ENCODE data around the gene AATK.
A peak's percentile ranks its signal among the peaks of the same experiment; 100 is the strongest.

AATK gene

GRCh38 chr17:81143717-81144422, 22.2 kb downstream of the AATK start:
- DNase-seq (ENCODE audit: low read depth): no peak

- no peak for DNase-seq (ENCODE audit: low read depth)
These were observed 22.9 kb downstream of the AATK start for GRCh38 chr17:81143200-81143527.

DNA sequence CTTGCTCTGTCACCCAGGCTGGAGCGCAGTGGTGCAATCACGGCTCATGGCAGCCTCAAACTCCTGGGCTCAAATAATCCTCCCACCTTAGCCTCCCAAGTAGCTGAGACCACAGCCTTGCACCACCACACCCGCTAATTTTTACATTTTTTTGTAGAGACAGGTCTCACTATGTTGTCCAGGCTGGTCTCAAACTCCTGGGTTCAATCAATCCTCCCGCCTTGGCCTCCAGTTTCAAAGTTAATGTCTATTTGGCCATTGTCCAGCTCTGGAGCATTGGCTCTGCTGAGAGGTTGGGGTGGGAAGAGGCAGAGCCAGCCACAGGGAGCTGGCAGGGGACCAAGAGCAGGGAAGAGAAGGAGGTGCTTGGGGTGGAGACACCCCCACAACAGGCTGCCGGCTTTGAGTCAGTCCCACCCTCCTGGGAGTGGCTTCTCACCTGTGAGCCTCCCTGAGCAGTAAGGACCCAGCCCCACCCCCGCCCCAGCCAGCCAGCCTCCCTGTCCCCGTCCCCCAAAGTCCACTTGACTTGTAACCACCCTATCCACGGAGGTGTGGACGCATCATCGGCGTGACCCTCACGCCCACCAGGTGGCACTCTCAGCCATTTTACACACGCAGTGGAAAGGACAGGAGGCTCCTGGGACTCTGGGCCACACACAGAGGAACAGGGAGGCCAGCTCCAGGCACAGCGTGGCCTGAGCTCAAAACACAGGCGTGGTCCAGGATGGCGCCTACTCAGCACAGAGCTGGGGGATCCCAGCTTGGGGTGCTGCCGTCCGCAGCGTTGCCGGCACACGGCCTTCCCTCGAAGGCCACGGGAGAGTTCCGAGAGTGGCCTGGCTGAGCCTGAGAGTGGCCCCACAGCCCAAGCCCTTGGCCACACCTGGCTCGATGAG, 23.5 kb downstream of the AATK start:
- peak; percentile 48 for DNase-seq (ENCODE audit: low read depth)

DNA sequence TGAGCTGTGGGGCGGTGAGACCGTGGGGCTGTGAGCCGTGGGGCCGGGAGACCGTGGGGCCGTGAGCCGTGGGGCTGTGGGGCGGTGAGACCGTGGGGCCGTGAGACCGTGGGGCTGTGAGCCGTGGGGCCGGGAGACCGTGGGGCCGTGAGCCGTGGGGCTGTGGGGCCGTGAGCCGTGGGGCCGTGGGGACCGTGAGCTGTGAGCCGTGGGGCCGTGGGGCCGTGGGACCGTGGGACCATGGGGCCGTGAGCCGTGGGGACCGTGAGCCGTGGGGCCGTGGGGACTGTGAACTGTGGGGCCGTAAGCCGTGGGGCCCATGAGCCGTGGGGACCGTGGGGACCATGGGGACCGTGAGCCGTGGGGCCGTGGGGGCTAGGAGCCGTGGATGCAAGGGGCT, 25.3 kb downstream of the AATK start:
- DNase-seq (ENCODE audit: low read depth): no peak

GRCh38 chr17:81140018-81140417, 26.0 kb downstream of the AATK start:
- DNase-seq (ENCODE audit: low read depth): no peak

DNA sequence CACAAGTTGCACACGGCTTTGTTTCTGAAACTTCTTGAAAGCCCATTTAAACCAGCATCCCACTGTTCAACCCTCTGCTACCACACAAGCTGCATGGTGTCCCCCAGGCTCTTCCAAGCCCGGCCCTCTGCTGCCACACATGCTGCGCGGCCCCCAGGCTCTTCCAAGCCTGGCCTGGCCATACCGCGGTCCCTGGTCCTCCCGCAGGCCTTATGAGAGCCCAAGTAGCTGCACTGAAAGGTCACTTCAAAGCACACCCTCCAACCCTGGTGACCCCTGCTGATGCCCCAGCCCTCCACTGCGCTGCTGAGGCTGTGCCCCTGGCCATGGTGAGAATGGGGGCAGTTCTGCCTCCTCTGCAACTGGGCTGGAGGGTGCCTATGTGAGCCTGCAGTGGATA, 26.6 kb downstream of the AATK start:
- DNase-seq (ENCODE audit: low read depth): no peak

DNA sequence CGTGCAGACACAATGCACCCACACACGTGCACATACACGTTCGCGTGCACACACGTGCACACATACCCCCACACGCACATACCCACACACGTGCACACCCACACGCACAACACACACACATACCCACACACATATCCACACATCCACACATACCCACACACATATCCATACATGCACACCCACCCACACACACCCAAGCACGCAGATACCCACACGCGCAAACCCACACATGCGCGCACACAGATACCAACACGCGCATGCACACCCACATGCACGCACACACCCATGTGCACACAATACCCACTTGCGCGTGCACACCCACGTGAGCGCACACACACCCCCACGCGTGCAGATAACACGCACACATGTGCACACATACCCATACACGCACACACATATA, 27.5 kb downstream of the AATK start:
- no peak for DNase-seq (ENCODE audit: low read depth)

- no peak for DNase-seq (ENCODE audit: low read depth)
These were observed 27.9 kb downstream of the AATK start for GRCh38 chr17:81138083-81138482.

DNA sequence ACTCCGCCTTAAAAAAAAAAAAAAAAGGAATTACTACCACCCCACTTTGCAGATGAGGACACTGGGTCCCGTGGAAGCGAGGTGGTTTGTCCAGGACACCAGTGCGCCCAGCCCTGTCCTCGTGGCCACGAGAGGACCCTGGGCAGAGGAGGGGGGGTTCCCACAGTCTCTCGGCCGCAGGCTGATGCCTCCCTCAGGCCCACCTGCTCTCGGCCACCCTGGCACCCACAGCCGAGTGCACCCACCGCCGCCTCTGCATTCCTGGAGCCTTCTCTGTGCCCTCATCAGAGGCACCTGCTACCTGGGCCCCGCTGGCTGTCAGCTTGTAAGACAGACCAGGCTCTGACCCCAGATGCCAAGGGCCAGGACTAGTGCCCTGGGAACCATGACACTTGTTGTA, 28.8 kb downstream of the AATK start:
- no peak for DNase-seq (ENCODE audit: low read depth)

GRCh38 chr17:81136366-81136765, 29.7 kb downstream of the AATK start:
- DNase-seq (ENCODE audit: low read depth): no peak

GRCh38 chr17:81135505-81136278, 30.3 kb downstream of the AATK start:
- no peak for DNase-seq (ENCODE audit: low read depth)

- no peak for DNase-seq (ENCODE audit: low read depth)
These were observed 31.8 kb downstream of the AATK start for GRCh38 chr17:81134064-81134781.

DNA sequence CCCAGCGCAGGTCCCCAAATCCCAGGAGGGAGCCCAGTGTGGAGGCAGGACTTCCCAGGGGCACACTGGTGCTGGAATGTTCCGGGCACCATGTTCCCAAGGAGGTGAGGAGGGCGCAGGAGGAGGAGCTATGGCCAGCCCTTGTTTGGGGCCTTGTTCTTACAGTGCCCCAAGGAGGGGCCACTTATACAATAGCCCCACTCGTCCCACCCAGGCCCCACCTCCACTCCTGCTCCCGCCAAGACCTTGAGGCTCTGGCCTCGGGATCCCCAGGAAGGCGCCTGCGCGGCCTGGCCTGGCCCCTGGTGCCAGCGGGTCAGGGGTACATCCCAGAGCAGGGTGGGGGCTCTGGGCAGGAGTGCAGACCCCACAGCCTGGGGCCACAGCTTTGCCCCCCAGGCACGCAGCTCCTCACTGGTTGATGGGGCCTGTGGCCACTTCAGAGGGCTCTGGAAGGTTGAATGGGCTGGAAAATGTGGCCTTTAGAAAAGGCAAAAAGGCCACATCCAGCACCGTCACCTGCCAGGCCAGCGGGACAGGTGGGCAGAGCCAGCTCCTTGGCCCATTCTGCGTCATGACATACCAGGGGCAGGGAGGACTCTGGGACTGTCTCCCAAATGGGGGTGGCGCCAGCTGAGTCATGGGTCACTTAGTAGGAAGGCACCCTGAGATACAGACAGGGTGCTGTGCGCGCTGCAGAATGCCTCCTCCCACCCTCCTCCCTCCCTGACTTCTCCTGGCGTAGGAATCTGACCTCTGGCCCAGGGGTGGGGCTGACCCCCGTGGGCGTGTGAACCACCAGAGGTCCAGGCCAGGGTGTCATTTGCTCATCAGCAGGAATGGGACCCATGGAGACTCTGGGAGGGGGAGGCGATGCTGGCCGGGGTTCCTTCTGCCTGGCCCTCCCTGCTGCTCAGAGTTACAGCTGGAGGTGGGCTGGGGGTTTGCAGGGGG, 33.0 kb downstream of the AATK start:
- DNase-seq (ENCODE audit: low read depth): no peak

GRCh38 chr17:81132197-81132540, 33.9 kb downstream of the AATK start:
- DNase-seq (ENCODE audit: low read depth): no peak

- DNase-seq (ENCODE audit: low read depth): no peak
These were observed 34.4 kb downstream of the AATK start for GRCh38 chr17:81131486-81132196.

- no peak for DNase-seq (ENCODE audit: low read depth)
These were observed 35.3 kb downstream of the AATK start for GRCh38 chr17:81130385-81131361.

- no peak for DNase-seq (ENCODE audit: low read depth)
These were observed 36.2 kb downstream of the AATK start for GRCh38 chr17:81129711-81130367.

DNA sequence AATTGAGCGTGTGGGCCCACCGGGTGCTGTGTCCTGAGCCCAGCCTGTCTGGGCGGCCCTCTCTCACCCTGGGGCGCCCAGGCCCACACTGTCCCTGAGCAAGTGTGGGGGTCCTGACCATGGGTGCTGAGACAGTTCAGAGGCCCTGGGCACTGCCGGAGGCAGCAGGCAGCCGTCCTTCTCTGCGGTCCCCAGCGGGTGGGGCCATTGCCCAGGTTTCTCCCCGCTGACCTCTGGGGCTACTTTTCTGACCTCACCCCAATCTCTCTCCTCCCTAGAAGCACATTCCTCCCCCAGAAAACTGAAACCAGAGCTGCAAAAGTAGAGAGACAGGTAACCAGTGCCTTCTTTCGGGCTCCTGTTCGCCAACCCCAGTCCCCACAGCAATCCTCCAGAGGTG, 36.7 kb downstream of the AATK start:
- DNase-seq (ENCODE audit: low read depth): no peak

- DNase-seq (ENCODE audit: low read depth): no peak
These were observed 37.2 kb downstream of the AATK start for GRCh38 chr17:81128774-81129173.

All from GM04504 (cell line).